Gastroesophageal sphincter (tissue), 3 donors: Measurements from ENCODE around the gene VSIG10L2.

Source experiments
- CTCF ChIP-seq, 4 experiments: fragments of 200-600 bp in 2 of 4; fragments of 450-650 bp in 2 of 4; sonication (generic) in 1 of 4; IDR thresholded peaks; one replicate each; pipeline ENCODE4 v1.5.1; 2017 to 2019; ENCODE audit warnings: antibody characterized with exemption in 4 of 4, mild to moderate bottlenecking in 2 of 4, moderate library complexity in 2 of 4
- EP300 ChIP-seq: sonication (generic); formaldehyde crosslinking; IDR thresholded peaks from one replicate; pipeline ENCODE4 v1.6.1; 2017; ENCODE audit warnings: antibody characterized with exemption, mild to moderate bottlenecking

- TF ChIP-seq EP300 (no peak), CTCF (IDR thresholded peaks at IDR 0.05) (no peak)
These were observed 44.4 kb downstream of the VSIG10L2 start for GRCh38 chr11:125990244-125990643.
